Muscle of arm (tissue), 12 donors: Measurements from ENCODE around the gene TESPA1. TPM values are rescaled to one million over a fixed set of nuclear protein-coding genes. Genes with fewer than 3 reads are reported as not detected.
A peak's percentile ranks its signal among the peaks of the same experiment; 100 is the strongest.
"Not testable (repeated sequence)": the region's sequence is repeated elsewhere in the genome, so short reads cannot be mapped to it uniquely, and the experiment has no call there.

Experiments
- DNase-seq: peaks from one replicate; pipeline ENCODE4 v3.0.0-alpha.2; 2013
- polyA plus RNA-seq, 12 donors: library from polyadenylated mRNA; unstranded; fragments of 120-200 nt; gene quantifications; one replicate each; pipeline ENCODE4 v1.2.1, GENCODE V29; 2013; ENCODE audit not compliant: insufficient read length in 12 of 12

The TESPA1 gene
- polyA plus RNA-seq, 12 donors = 0.70 to 3.9 (median 1.6) TPM; not detected in 2

GRCh38 chr12:54986773-54987172 is 2.2 kb upstream of the TESPA1 start:
- DNase-seq = not testable (repeated sequence)

GRCh38 chr12:54983536-54984101 is 943 bp downstream of the TESPA1 start:
- no peak for DNase-seq

- DNase-seq = no peak
These were observed 2.8 kb downstream of the TESPA1 start for GRCh38 chr12:54981796-54982195.

GRCh38 chr12:54980341-54980740 is 4.2 kb downstream of the TESPA1 start:
- DNase-seq = no peak

- DNase-seq = no peak
These were observed 6.7 kb downstream of the TESPA1 start for GRCh38 chr12:54977857-54978256.

GRCh38 chr12:54977155-54977554 is 7.4 kb downstream of the TESPA1 start:
- DNase-seq = no peak

- no peak for DNase-seq
These were observed 8.7 kb downstream of the TESPA1 start for GRCh38 chr12:54975875-54976274.

- no peak for DNase-seq
These were observed 9.3 kb downstream of the TESPA1 start for GRCh38 chr12:54975272-54975671.

GRCh38 chr12:54974279-54974678 is 10.3 kb downstream of the TESPA1 start:
- DNase-seq = no peak

- DNase-seq = no peak
These were observed 11.0 kb downstream of the TESPA1 start for GRCh38 chr12:54973556-54973955.

GRCh38 chr12:54970741-54971140 is 13.8 kb downstream of the TESPA1 start:
- DNase-seq = no peak

- DNase-seq = no peak
These were observed 16.3 kb downstream of the TESPA1 start for GRCh38 chr12:54968181-54968730.

GRCh38 chr12:54967461-54967860 is 17.1 kb downstream of the TESPA1 start:
- DNase-seq = peak; percentile 43

GRCh38 chr12:54961190-54961589 is 23.4 kb downstream of the TESPA1 start:
- DNase-seq = no peak

- DNase-seq = no peak
These were observed 25.1 kb downstream of the TESPA1 start for GRCh38 chr12:54959291-54960018.

GRCh38 chr12:54958048-54958658 is 26.4 kb downstream of the TESPA1 start:
- DNase-seq = peak; percentile 73

GRCh38 chr12:54956818-54957641 is 27.5 kb downstream of the TESPA1 start:
- DNase-seq = no peak

- no peak for DNase-seq
These were observed 28.2 kb downstream of the TESPA1 start for GRCh38 chr12:54956322-54956721.

GRCh38 chr12:54954801-54955200 is 29.8 kb downstream of the TESPA1 start:
- DNase-seq = no peak

GRCh38 chr12:54954228-54954627 is 30.3 kb downstream of the TESPA1 start:
- no peak for DNase-seq

- no peak for DNase-seq
These were observed 34.4 kb downstream of the TESPA1 start for GRCh38 chr12:54950071-54950727.
